Kidney (tissue), 14 donors: Measurements from ENCODE around the gene PAEP. TPM values are rescaled to one million over a fixed set of nuclear protein-coding genes. Genes with fewer than 3 reads are reported as not detected.

Experiments used
- DNase-seq, 5 donors: peaks; one replicate each; pipeline ENCODE4 v3.0.0-alpha.2; 2013 to 2020
- FAIRE-seq: peaks from 2 replicates; lab custom pipeline; 2012; peaks lifted over from hg19 to GRCh38; lab: Jason Lieb, UNC
- H3K27ac ChIP-seq, 2 donors: one replicate each; pipeline ENCODE4 v1.7.0; 2013; ENCODE audit warnings: low read depth in 2 of 2, low read length in 2 of 2, inconsistent platforms in 1 of 2
- H3K27me3 ChIP-seq: one replicate; pipeline ENCODE4 v1.7.1; 2013; ENCODE audit warnings: low read length, inconsistent platforms; ENCODE audit not compliant: control insufficient read depth, insufficient read depth
- H3K36me3 ChIP-seq, 3 donors: one replicate each; pipeline versions ENCODE4 v1.7.0 to v1.7.1; 2013; ENCODE audit warnings: low read length in 3 of 3, control low read depth in 1 of 3, inconsistent platforms in 1 of 3; ENCODE audit not compliant: insufficient read depth in 3 of 3, control insufficient read depth in 2 of 3
- H3K4me1 ChIP-seq, 3 donors: one replicate each; pipeline versions ENCODE4 v1.7.0 to v1.7.1; 2013; ENCODE audit warnings: low read length in 3 of 3, inconsistent platforms in 1 of 3, low read depth in 1 of 3; ENCODE audit not compliant: control insufficient read depth in 2 of 3, insufficient read depth in 2 of 3
- H3K4me3 ChIP-seq, 3 donors: one replicate each; pipeline versions ENCODE4 v1.7.0 to v1.8.1; 2013; ENCODE audit warnings: low read length in 3 of 3, control low read depth in 1 of 3, inconsistent platforms in 1 of 3
- H3K9ac ChIP-seq, 3 donors: one replicate each; pipeline versions ENCODE4 v1.7.0 to v1.7.1; 2013; ENCODE audit warnings: low read length in 3 of 3, control low read depth in 1 of 3, inconsistent platforms in 1 of 3
- H3K9me3 ChIP-seq, 3 donors: one replicate each; pipeline versions ENCODE4 v1.7.0 to v1.7.1; 2013; ENCODE audit warnings: low read length in 3 of 3, control low read depth in 1 of 3, inconsistent platforms in 1 of 3; ENCODE audit not compliant: control insufficient read depth in 2 of 3, insufficient read depth in 1 of 3
- CTCF ChIP-seq: IDR thresholded peaks from 3 replicates; pipeline ENCODE4 v1.5.1; 2012; ENCODE audit warnings: mild to moderate bottlenecking, moderate library complexity, borderline replicate concordance; ENCODE audit not compliant: insufficient read depth; ENCODE audit errors: extremely low read depth
- intact Hi-C: fragments of 100-400 bp; cut with DNase I; formaldehyde crosslinking; loops from one replicate; pipeline ENCODE4 v1.11.1; 2022
- polyA plus RNA-seq: library from polyadenylated mRNA; stranded (reverse); fragments of 350-450 nt; fragmentation: Illumina TruSeq; extraction: RNeasy Lipid Tissue Mini Kit (QIAGEN cat#74804); gene quantifications from one replicate; pipeline ENCODE4 v1.2.3, GENCODE V29; 2014; ENCODE audit warnings: low read depth, low replicate concordance; ENCODE audit not compliant: insufficient read depth
- total RNA-seq: library from RNA; stranded (reverse); fragmentation: NEBNext Ultra II Directional; extraction: Animal tissue kit (Norgen Biotek cat#: 25700); gene quantifications from one replicate; pipeline ENCODE4 v1.2.1, GENCODE V29; 2021
- donor health status: control.
- donor health status: control.
- donor health status: control.
- donor health status: control.
- donor health status: control.
- donor health status: DM: yes; HTN: yes; CAD: no.
- donor health status: Normal renal cell carcinoma (clear cell type).

PAEP gene
- total and polyA plus RNA-seq, 2 donors from 2014 or later, result not detected

- Histone ChIP-seq H3K9me3 (no peaks in the 10 kb centered on the region), H3K9ac (no peak overlapping the region), H3K4me1 (no peaks in the 10 kb centered on the region), H3K36me3 (no peaks in the 10 kb centered on the region), H3K4me3 (no peak overlapping the region), H3K27me3 (no peaks in the 10 kb centered on the region), H3K27ac (no peak overlapping the region)
- intact Hi-C loops, result no loop called here
- no peak for TF ChIP-seq CTCF
- FAIRE-seq, result no peak
- no peak for DNase-seq
These were observed 54.4 kb downstream of the PAEP start for GRCh38 chr9:135615666-135616618.

Other genes with a start within 250 kb of the PAEP start
- gene PPP1R26, start 82.0 kb upstream of the PAEP start, total RNA-seq, result 22.0 TPM
- 10.2 TPM for gene PPP1R26, start 82.0 kb upstream of the PAEP start, polyA plus RNA-seq
- 29.1 TPM for gene MRPS2, start 61.1 kb upstream of the PAEP start, total RNA-seq
- gene MRPS2, start 61.1 kb upstream of the PAEP start, polyA plus RNA-seq, result 92.7 TPM
- not detected for gene LCN1, start 40.3 kb upstream of the PAEP start, total RNA-seq
- not detected for gene LCN1, start 40.3 kb upstream of the PAEP start, polyA plus RNA-seq
- not detected for gene OBP2A, start 15.6 kb upstream of the PAEP start, total RNA-seq
- gene OBP2A, start 15.6 kb upstream of the PAEP start, polyA plus RNA-seq, result not detected
- not detected for gene GLT6D1, start 77.8 kb downstream of the PAEP start, total RNA-seq
- gene GLT6D1, start 77.8 kb downstream of the PAEP start, polyA plus RNA-seq, result not detected
- gene LCN9, start 101.6 kb downstream of the PAEP start, total RNA-seq, result not detected
- not detected for gene LCN9, start 101.6 kb downstream of the PAEP start, polyA plus RNA-seq
- gene SOHLH1, start 137.7 kb downstream of the PAEP start, total RNA-seq, result not detected
- gene SOHLH1, start 137.7 kb downstream of the PAEP start, polyA plus RNA-seq, result not detected
- not detected for gene KCNT1, start 140.4 kb downstream of the PAEP start, total RNA-seq
- 0.15 TPM for gene KCNT1, start 140.4 kb downstream of the PAEP start, polyA plus RNA-seq